SK-N-SH (cell line): Measurements from ENCODE around the gene NAV1.

ENCODE experiments used
- EZH2phosphoT487 ChIP-seq: fragments of 200-600 bp; sonication (generic); IDR thresholded peaks from 2 replicates; pipeline ENCODE4 v1.6.1; 2017; ENCODE audit warnings: low read depth, mixed run types, mild to moderate bottlenecking, antibody characterized with exemption, moderate library complexity, borderline replicate concordance
- GABPA ChIP-seq: IDR thresholded peaks from 2 replicates; pipeline ENCODE4 v1.4.0; 2012; ENCODE audit warnings: low read depth, mild to moderate bottlenecking
- JUND ChIP-seq: IDR thresholded peaks from 2 replicates; pipeline ENCODE4 v1.4.0; 2012
- POLR2AphosphoS5 ChIP-seq: IDR thresholded peaks from 2 replicates; pipeline ENCODE4 v1.6.1; 2012; ENCODE audit warnings: low read depth, low read length
- RAD21 ChIP-seq: IDR thresholded peaks from 2 replicates; pipeline ENCODE4 v1.6.1; 2012; ENCODE audit warnings: mild to moderate bottlenecking, low read length
- SMC3 ChIP-seq: IDR thresholded peaks from 2 replicates; pipeline ENCODE4 v1.6.1; 2012; ENCODE audit warnings: low read depth, low read length, improper control_type of control experiment
- TAF1 ChIP-seq: IDR thresholded peaks from 2 replicates; pipeline ENCODE4 v1.6.1; 2012; ENCODE audit warnings: low read depth, mild to moderate bottlenecking, low read length, moderate library complexity, borderline replicate concordance
- TF ChIP-seq, protein P1 (sequence below): IDR thresholded peaks from 2 replicates; pipeline ENCODE4 v1.4.0; 2012; ENCODE audit warnings: low read depth, borderline replicate concordance
- TF ChIP-seq, protein P2 (sequence below): fragments of 150-350 bp; IDR thresholded peaks from 2 replicates; pipeline ENCODE4 v1.6.1; 2016; ENCODE audit warnings: mild to moderate bottlenecking, low read depth, low read length
- TF ChIP-seq, protein P3 (sequence below): fragments of 200-600 bp; sonication (generic); IDR thresholded peaks from 2 replicates; pipeline ENCODE4 v1.6.1; 2017; ENCODE audit warnings: antibody characterized with exemption, mild to moderate bottlenecking, moderate library complexity

DNA sequence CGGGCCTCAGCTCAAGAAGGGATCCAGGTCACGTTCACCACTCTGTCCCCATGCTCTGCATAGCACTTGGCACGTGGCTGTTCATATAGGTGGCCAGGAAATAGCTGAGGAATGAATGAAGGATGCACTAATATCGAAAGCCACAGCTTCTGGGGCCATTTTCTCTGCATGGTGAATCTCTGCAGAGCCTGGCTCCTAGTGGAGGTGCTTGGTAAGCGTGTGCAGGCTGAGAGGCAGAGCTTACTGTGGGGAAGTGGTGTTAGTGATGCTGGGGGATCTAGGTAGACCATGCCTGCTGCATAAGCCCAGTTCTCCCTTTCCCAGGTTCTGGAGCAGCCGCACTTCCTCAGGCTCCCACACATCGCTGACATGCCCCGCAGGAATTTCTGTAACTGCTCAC is 40.3 kb upstream of the NAV1 start:
- TF ChIP-seq POLR2AphosphoS5: no peak
- no peak for TF ChIP-seq GABPA
- TF ChIP-seq, protein P1, sequence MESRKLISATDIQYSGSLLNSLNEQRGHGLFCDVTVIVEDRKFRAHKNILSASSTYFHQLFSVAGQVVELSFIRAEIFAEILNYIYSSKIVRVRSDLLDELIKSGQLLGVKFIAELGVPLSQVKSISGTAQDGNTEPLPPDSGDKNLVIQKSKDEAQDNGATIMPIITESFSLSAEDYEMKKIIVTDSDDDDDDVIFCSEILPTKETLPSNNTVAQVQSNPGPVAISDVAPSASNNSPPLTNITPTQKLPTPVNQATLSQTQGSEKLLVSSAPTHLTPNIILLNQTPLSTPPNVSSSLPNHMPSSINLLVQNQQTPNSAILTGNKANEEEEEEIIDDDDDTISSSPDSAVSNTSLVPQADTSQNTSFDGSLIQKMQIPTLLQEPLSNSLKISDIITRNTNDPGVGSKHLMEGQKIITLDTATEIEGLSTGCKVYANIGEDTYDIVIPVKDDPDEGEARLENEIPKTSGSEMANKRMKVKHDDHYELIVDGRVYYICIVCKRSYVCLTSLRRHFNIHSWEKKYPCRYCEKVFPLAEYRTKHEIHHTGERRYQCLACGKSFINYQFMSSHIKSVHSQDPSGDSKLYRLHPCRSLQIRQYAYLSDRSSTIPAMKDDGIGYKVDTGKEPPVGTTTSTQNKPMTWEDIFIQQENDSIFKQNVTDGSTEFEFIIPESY: no peak
- TF ChIP-seq, protein P2, sequence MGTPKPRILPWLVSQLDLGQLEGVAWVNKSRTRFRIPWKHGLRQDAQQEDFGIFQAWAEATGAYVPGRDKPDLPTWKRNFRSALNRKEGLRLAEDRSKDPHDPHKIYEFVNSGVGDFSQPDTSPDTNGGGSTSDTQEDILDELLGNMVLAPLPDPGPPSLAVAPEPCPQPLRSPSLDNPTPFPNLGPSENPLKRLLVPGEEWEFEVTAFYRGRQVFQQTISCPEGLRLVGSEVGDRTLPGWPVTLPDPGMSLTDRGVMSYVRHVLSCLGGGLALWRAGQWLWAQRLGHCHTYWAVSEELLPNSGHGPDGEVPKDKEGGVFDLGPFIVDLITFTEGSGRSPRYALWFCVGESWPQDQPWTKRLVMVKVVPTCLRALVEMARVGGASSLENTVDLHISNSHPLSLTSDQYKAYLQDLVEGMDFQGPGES: no peak
- TF ChIP-seq, protein P3, sequence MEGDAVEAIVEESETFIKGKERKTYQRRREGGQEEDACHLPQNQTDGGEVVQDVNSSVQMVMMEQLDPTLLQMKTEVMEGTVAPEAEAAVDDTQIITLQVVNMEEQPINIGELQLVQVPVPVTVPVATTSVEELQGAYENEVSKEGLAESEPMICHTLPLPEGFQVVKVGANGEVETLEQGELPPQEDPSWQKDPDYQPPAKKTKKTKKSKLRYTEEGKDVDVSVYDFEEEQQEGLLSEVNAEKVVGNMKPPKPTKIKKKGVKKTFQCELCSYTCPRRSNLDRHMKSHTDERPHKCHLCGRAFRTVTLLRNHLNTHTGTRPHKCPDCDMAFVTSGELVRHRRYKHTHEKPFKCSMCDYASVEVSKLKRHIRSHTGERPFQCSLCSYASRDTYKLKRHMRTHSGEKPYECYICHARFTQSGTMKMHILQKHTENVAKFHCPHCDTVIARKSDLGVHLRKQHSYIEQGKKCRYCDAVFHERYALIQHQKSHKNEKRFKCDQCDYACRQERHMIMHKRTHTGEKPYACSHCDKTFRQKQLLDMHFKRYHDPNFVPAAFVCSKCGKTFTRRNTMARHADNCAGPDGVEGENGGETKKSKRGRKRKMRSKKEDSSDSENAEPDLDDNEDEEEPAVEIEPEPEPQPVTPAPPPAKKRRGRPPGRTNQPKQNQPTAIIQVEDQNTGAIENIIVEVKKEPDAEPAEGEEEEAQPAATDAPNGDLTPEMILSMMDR: no peak
- TF ChIP-seq SMC3: no peak
- TF ChIP-seq RAD21: no peak
- TF ChIP-seq TAF1: no peak
- no peak for TF ChIP-seq JUND
- TF ChIP-seq EZH2phosphoT487: no peak
